Thyroid gland (tissue), 4 donors: ENCODE results near the gene INPP4B.
"Not testable (repeated sequence)": the region's sequence is repeated elsewhere in the genome, so short reads cannot be mapped to it uniquely, and the experiment has no call there.

Experiments used
- CTCF ChIP-seq, 6 experiments: fragments of 200-600 bp in 3 of 6; fragments of 450-650 bp in 3 of 6; sonication (generic) in 3 of 6; IDR thresholded peaks; one replicate each; pipeline ENCODE4 v1.5.1; 2016 to 2019; ENCODE audit warnings: antibody characterized with exemption in 6 of 6, mild to moderate bottlenecking in 2 of 6, inconsistent platforms in 1 of 6, moderate library complexity in 1 of 6
- POLR2A ChIP-seq, 2 donors: fragments of 450-650 bp; IDR thresholded peaks; one replicate each; pipeline ENCODE4 v1.6.1; 2017; ENCODE audit warnings: antibody characterized with exemption in 2 of 2, mild to moderate bottlenecking in 2 of 2, moderate library complexity in 1 of 2

- TF ChIP-seq POLR2A, CTCF (IDR thresholded peaks at IDR 0.05): not testable (repeated sequence)
Measured at GRCh38 chr4:142509381-142509780, 336.7 kb downstream of the INPP4B start.
